Liver (tissue), 9 donors: ENCODE data around the gene CAPN7. TPM values are rescaled to one million over a fixed set of nuclear protein-coding genes. Genes with fewer than 3 reads are reported as not detected.
A peak's percentile ranks its signal among the peaks of the same experiment; 100 is the strongest.

Experiments used
- DNase-seq: peaks from one replicate; pipeline ENCODE4 v3.0.0-alpha.2; 2017; ENCODE audit warnings: low spot score
- H3K27ac ChIP-seq, 2 donors: one replicate each; pipeline ENCODE4 v1.7.0; 2013; ENCODE audit warnings: inconsistent platforms in 2 of 2, low read length in 2 of 2, control low read depth in 1 of 2, low read depth in 1 of 2, mild to moderate bottlenecking in 1 of 2
- H3K27me3 ChIP-seq, 4 donors: one replicate each; pipeline versions ENCODE4 v1.6.1 to v1.7.0; 2013; ENCODE audit warnings: low read length in 3 of 4, inconsistent platforms in 1 of 4, mild to moderate bottlenecking in 1 of 4, moderate library complexity in 1 of 4; ENCODE audit not compliant: control insufficient read depth in 4 of 4, insufficient read depth in 4 of 4
- H3K36me3 ChIP-seq, 4 donors: one replicate each; pipeline versions ENCODE4 v1.6.1 to v1.7.0; 2013; ENCODE audit warnings: low read length in 3 of 4, mild to moderate bottlenecking in 3 of 4, low read depth in 1 of 4, moderate library complexity in 1 of 4; ENCODE audit not compliant: control insufficient read depth in 4 of 4, insufficient read depth in 3 of 4
- H3K4me1 ChIP-seq, 4 donors: one replicate each; pipeline versions ENCODE4 v1.6.1 to v1.7.0; 2013; ENCODE audit warnings: low read length in 3 of 4, mild to moderate bottlenecking in 3 of 4, moderate library complexity in 1 of 4; ENCODE audit not compliant: control insufficient read depth in 4 of 4, insufficient read depth in 4 of 4
- H3K4me3 ChIP-seq, 3 donors: one replicate each; pipeline versions ENCODE4 v1.6.1 to v1.7.0; 2013; ENCODE audit warnings: low read length in 3 of 3, control low read depth in 1 of 3, low read depth in 1 of 3, mild to moderate bottlenecking in 1 of 3
- H3K9ac ChIP-seq, 2 donors: one replicate each; pipeline ENCODE4 v1.7.0; 2013; ENCODE audit warnings: low read length in 2 of 2, mild to moderate bottlenecking in 2 of 2, moderate library complexity in 2 of 2, control low read depth in 1 of 2, low read depth in 1 of 2
- H3K9me3 ChIP-seq, 4 donors: one replicate each; pipeline versions ENCODE4 v1.6.1 to v1.7.0; 2013; ENCODE audit warnings: low read length in 3 of 4; ENCODE audit not compliant: control insufficient read depth in 4 of 4
- EGR1 ChIP-seq, 2 donors: IDR thresholded peaks; 2 replicates each; pipeline ENCODE4 v1.6.1; 2016 to 2018; ENCODE audit warnings: antibody characterized with exemption in 2 of 2, low read depth in 2 of 2
- FOXA1 ChIP-seq: IDR thresholded peaks from 2 replicates; pipeline ENCODE4 v1.6.1; 2016; ENCODE audit warnings: antibody characterized with exemption
- FOXA2 ChIP-seq: IDR thresholded peaks from 2 replicates; pipeline ENCODE4 v1.6.1; 2016; ENCODE audit warnings: antibody characterized with exemption
- HNF4A ChIP-seq, 2 donors: conservative IDR thresholded peaks; 2 replicates each; pipeline ENCODE4 v1.6.1; 2016; ENCODE audit warnings: antibody characterized with exemption in 2 of 2, mild to moderate bottlenecking in 2 of 2
- HNF4G ChIP-seq: IDR thresholded peaks from 2 replicates; pipeline ENCODE4 v1.6.1; 2016; ENCODE audit warnings: antibody characterized with exemption
- JUND ChIP-seq, 2 donors: IDR thresholded peaks; 2 replicates each; pipeline ENCODE4 v1.6.1; 2016; ENCODE audit warnings: antibody characterized with exemption in 2 of 2
- MAX ChIP-seq: IDR thresholded peaks from 2 replicates; pipeline ENCODE4 v1.6.1; 2016; ENCODE audit warnings: antibody characterized with exemption
- RAD21 ChIP-seq, 2 donors: IDR thresholded peaks; 2 replicates each; pipeline ENCODE4 v1.6.1; 2016; ENCODE audit warnings: antibody characterized with exemption in 2 of 2, mild to moderate bottlenecking in 2 of 2
- RXRA ChIP-seq, 2 donors: IDR thresholded peaks; 2 replicates each; pipeline ENCODE4 v1.6.1; 2017 to 2018; ENCODE audit warnings: antibody characterized with exemption in 2 of 2, mild to moderate bottlenecking in 1 of 2
- SP1 ChIP-seq: IDR thresholded peaks from 2 replicates; pipeline ENCODE4 v1.6.1; 2018; ENCODE audit warnings: antibody characterized with exemption, mild to moderate bottlenecking
- TAF1 ChIP-seq: conservative IDR thresholded peaks from 2 replicates; pipeline ENCODE4 v1.6.1; 2016; ENCODE audit warnings: antibody characterized with exemption, mild to moderate bottlenecking
- YY1 ChIP-seq: IDR thresholded peaks from 2 replicates; pipeline ENCODE4 v1.6.1; 2016; ENCODE audit warnings: antibody characterized with exemption, mild to moderate bottlenecking
- ZBTB33 ChIP-seq: IDR thresholded peaks from 2 replicates; pipeline ENCODE4 v1.6.1; 2016; ENCODE audit warnings: antibody characterized with exemption
- WGBS: extraction: QIAGEN DNeasy Blood & Tissue Kit; methylation state at CpG from one replicate; pipeline ENCODE4 v1.1.7; 2013; 5-methylcytosine and 5-hydroxymethylcytosine counted together
- polyA plus RNA-seq, 2 donors: library from polyadenylated mRNA; stranded (reverse) in 1 of 2; unstranded in 1 of 2; fragments of 200-250 nt in 1 of 2; fragments of >200 nt in 1 of 2; fragmentation: Nextera tagmentation in 1 of 2; extraction: Ambion mirVana in 1 of 2; gene quantifications; one replicate each; pipeline versions ENCODE4 v1.2.1 to v1.2.3, GENCODE V29; 2013 to 2015
- total RNA-seq, 2 donors: library from RNA; depleted of rRNA; stranded (reverse); fragments of >200 nt; gene quantifications; one replicate each; pipeline ENCODE4 v1.2.3, GENCODE V29; 2014
- TF ChIP-seq, protein P1 (sequence below): IDR thresholded peaks from 2 replicates; pipeline ENCODE4 v1.6.1; 2016; ENCODE audit warnings: antibody characterized with exemption, mild to moderate bottlenecking
- TF ChIP-seq, protein P2 (sequence below): IDR thresholded peaks from 2 replicates; pipeline ENCODE4 v1.6.1; 2016; ENCODE audit warnings: antibody characterized with exemption
- TF ChIP-seq, protein P3 (sequence below): fragments of 150-350 bp; IDR thresholded peaks from 2 replicates; pipeline ENCODE4 v1.5.1; 2017; ENCODE audit warnings: improper control_type of control experiment, low read depth, low read length; ENCODE audit not compliant: missing input control
- donor health status: healthy.
- donor health status: healthy.
- donor health status: healthy.
- donor health status: healthy.
- donor health status: healthy.

The CAPN7 gene
- total RNA-seq (10 to 100 TPM; 24.7 to 41.9 TPM), polyA plus RNA-seq (10 to 100 TPM in 1 of 2 donors, 1 to 10 TPM in 1; 9.5 to 11.2 TPM)

- Histone ChIP-seq H3K9me3 (no peaks in the 10 kb centered on the region), H3K4me1 (peaks cover 5 to 24% (median 7%) of the 10 kb centered on the region in 4 donors), H3K36me3 (peaks cover 0 to 6% (median under 1%) of the 10 kb centered on the region in 4 donors), H3K9ac (peak within 1 kb of the TSS; percentile 96 to 99), H3K27me3 (no peaks in the 10 kb centered on the region), H3K4me3 (peak within 1 kb of the TSS; percentile 83 to 86 (median 85)), H3K27ac (peak within 1 kb of the TSS; percentile 96 to 98)
- DNase-seq: peak; percentile 96
- under 1% methylated on average over 92 of the region's 92 CpGs for WGBS
- TF ChIP-seq JUND (IDR thresholded peaks at IDR 0.05) (no peak), RXRA (IDR thresholded peaks at IDR 0.05) (no peak), RAD21 (IDR thresholded peaks at IDR 0.05) (peak in 1 of 2 donors; percentile 31), ZBTB33 (peak; percentile 3), EGR1 (IDR thresholded peaks at IDR 0.05; ENCODE audit: low read depth in 2 of 2) (peak; percentile 58 to 71), YY1 (peak; percentile 26), HNF4A (conservative IDR thresholded peaks at IDR 0.05) (peak in 1 of 2 donors; percentile 29), FOXA1 (no peak), SP1 (peak; percentile 57)
- TF ChIP-seq, protein P1, sequence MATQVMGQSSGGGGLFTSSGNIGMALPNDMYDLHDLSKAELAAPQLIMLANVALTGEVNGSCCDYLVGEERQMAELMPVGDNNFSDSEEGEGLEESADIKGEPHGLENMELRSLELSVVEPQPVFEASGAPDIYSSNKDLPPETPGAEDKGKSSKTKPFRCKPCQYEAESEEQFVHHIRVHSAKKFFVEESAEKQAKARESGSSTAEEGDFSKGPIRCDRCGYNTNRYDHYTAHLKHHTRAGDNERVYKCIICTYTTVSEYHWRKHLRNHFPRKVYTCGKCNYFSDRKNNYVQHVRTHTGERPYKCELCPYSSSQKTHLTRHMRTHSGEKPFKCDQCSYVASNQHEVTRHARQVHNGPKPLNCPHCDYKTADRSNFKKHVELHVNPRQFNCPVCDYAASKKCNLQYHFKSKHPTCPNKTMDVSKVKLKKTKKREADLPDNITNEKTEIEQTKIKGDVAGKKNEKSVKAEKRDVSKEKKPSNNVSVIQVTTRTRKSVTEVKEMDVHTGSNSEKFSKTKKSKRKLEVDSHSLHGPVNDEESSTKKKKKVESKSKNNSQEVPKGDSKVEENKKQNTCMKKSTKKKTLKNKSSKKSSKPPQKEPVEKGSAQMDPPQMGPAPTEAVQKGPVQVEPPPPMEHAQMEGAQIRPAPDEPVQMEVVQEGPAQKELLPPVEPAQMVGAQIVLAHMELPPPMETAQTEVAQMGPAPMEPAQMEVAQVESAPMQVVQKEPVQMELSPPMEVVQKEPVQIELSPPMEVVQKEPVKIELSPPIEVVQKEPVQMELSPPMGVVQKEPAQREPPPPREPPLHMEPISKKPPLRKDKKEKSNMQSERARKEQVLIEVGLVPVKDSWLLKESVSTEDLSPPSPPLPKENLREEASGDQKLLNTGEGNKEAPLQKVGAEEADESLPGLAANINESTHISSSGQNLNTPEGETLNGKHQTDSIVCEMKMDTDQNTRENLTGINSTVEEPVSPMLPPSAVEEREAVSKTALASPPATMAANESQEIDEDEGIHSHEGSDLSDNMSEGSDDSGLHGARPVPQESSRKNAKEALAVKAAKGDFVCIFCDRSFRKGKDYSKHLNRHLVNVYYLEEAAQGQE: peak; percentile 76
- TF ChIP-seq, protein P2, sequence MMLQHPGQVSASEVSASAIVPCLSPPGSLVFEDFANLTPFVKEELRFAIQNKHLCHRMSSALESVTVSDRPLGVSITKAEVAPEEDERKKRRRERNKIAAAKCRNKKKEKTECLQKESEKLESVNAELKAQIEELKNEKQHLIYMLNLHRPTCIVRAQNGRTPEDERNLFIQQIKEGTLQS: no peak
- TF ChIP-seq, protein P3, sequence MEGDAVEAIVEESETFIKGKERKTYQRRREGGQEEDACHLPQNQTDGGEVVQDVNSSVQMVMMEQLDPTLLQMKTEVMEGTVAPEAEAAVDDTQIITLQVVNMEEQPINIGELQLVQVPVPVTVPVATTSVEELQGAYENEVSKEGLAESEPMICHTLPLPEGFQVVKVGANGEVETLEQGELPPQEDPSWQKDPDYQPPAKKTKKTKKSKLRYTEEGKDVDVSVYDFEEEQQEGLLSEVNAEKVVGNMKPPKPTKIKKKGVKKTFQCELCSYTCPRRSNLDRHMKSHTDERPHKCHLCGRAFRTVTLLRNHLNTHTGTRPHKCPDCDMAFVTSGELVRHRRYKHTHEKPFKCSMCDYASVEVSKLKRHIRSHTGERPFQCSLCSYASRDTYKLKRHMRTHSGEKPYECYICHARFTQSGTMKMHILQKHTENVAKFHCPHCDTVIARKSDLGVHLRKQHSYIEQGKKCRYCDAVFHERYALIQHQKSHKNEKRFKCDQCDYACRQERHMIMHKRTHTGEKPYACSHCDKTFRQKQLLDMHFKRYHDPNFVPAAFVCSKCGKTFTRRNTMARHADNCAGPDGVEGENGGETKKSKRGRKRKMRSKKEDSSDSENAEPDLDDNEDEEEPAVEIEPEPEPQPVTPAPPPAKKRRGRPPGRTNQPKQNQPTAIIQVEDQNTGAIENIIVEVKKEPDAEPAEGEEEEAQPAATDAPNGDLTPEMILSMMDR: peak; percentile 26
Measured at GRCh38 chr3:15205934-15206661, at the start of gene CAPN7. Gene CAPN7, plus strand, starts transcription at chr3:15206246. Its CDS starts 250 bp downstream, at chr3:15206496.

DNA sequence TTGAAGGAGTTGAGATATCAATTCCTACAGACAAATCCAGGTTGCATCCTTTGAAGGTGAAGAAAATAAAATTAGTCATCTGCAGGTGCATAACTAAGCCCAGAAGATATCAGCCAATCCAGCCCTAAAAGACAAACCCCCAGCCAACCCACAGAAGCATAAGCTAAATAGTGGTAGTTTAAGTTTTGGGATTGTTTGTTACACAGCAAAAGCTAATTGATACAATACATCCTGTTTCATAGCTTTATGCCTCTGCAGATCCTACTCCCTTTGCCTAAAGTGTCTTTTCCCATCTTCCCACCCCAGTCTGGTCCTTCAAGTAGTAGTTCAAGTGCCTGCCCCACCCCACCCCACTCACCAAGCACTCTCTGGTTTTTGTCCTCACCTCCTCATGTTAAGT, 48.6 kb upstream of the CAPN7 start:
- Histone ChIP-seq H3K4me1 (no peaks in the 10 kb centered on the region), H3K27ac (no peak overlapping the region), H3K9me3 (no peaks in the 10 kb centered on the region), H3K27me3 (peaks cover 0 to 4% (median 0%) of the 10 kb centered on the region in 4 donors), H3K36me3 (no peaks in the 10 kb centered on the region), H3K9ac (no peak overlapping the region), H3K4me3 (no peak overlapping the region)
- DNase-seq: no peak
- TF ChIP-seq, protein P3: no peak
- TF ChIP-seq MAX: no peak
- no peak for TF ChIP-seq RXRA (IDR thresholded peaks at IDR 0.05)
- TF ChIP-seq SP1: no peak
- TF ChIP-seq HNF4A (conservative IDR thresholded peaks at IDR 0.05): no peak
- no peak for TF ChIP-seq FOXA1
- TF ChIP-seq EGR1 (IDR thresholded peaks at IDR 0.05; ENCODE audit: low read depth in 2 of 2): no peak
- TF ChIP-seq HNF4G: no peak
- TF ChIP-seq, protein P2: no peak
- TF ChIP-seq TAF1: no peak
- TF ChIP-seq FOXA2: no peak
